Muscle layer of colon (tissue), 2 donors: Measurements from ENCODE around the gene TBC1D25.

Source experiments
- H3K27ac ChIP-seq: one replicate; pipeline ENCODE4 v1.7.0; 2013; ENCODE audit warnings: low read depth, mild to moderate bottlenecking, low read length, moderate library complexity
- H3K27me3 ChIP-seq, 2 donors: one replicate each; pipeline ENCODE4 v1.7.0; 2013; ENCODE audit warnings: low read length in 2 of 2, mild to moderate bottlenecking in 2 of 2; ENCODE audit not compliant: insufficient read depth in 2 of 2, control insufficient read depth in 1 of 2
- H3K36me3 ChIP-seq: one replicate; pipeline ENCODE4 v1.7.0; 2013; ENCODE audit warnings: mild to moderate bottlenecking, low read length; ENCODE audit not compliant: insufficient read depth
- H3K4me1 ChIP-seq: one replicate; pipeline ENCODE4 v1.7.0; 2013; ENCODE audit warnings: mild to moderate bottlenecking, low read length; ENCODE audit not compliant: insufficient read depth
- H3K4me3 ChIP-seq, 2 donors: one replicate each; pipeline ENCODE4 v1.7.0; 2013; ENCODE audit warnings: low read length in 2 of 2, low read depth in 1 of 2, mild to moderate bottlenecking in 1 of 2, moderate library complexity in 1 of 2
- H3K9ac ChIP-seq: one replicate; pipeline ENCODE4 v1.7.0; 2013; ENCODE audit warnings: low read length
- H3K9me3 ChIP-seq: one replicate; pipeline ENCODE4 v1.7.0; 2013; ENCODE audit warnings: mild to moderate bottlenecking, low read length
- donor health status: abdominal sarcoma.
- donor health status: Adenocarcinoma of cecum.

Gene TBC1D25, protein sequence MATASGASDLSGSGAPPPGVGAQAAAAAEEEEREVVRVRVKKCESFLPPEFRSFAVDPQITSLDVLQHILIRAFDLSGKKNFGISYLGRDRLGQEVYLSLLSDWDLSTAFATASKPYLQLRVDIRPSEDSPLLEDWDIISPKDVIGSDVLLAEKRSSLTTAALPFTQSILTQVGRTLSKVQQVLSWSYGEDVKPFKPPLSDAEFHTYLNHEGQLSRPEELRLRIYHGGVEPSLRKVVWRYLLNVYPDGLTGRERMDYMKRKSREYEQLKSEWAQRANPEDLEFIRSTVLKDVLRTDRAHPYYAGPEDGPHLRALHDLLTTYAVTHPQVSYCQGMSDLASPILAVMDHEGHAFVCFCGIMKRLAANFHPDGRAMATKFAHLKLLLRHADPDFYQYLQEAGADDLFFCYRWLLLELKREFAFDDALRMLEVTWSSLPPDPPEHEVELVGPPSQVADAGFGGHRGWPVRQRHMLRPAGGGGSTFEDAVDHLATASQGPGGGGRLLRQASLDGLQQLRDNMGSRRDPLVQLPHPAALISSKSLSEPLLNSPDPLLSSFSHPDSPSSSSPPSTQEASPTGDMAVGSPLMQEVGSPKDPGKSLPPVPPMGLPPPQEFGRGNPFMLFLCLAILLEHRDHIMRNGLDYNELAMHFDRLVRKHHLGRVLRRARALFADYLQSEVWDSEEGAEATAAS

DNA sequence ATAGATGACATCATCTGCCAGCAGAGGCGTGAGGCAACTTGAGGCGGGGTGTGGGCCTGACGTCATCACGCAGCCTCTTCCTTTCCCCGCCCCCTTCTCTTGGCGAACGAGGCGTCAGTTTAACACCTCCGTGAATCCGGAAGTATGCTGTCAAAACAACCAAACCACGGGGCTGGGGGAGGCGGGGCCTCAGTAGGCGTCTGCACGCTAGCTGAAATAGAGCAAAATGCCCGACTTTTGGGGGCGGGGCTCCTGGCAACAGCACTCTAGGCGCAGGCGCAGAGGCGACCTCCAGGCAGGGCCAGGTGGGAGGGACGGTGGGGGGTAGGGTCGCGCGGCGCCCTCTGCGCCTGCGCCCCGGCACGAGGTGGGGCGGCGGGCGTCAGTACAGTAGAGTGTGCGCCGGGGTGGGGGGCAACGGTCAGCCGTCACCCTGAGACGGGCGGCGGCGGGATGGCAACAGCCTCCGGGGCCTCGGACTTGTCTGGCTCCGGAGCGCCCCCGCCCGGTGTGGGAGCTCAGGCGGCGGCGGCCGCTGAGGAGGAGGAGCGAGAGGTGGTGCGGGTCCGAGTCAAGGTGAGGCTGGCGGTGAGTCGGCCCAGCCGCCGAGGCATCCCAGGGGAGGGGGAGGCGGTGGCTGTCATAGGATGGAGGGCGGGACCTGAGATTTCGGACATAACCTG lies at the start of gene TBC1D25:
TBC1D25 (plus strand) TSS at position 370 of the 683 bp plus-strand sequence; CDS start at position 454, 84 bp downstream.
- H3K27ac ChIP-seq, result peak within 1 kb of the TSS; percentile 77
- H3K4me1 ChIP-seq, result no peaks in the 10 kb centered on the region
- no peaks in the 10 kb centered on the region for H3K9me3 ChIP-seq
- no peaks in the 10 kb centered on the region for H3K36me3 ChIP-seq
- no peaks in the 10 kb centered on the region for H3K27me3 ChIP-seq
- no peak within 1 kb of the TSS for H3K9ac ChIP-seq
- peak within 1 kb of the TSS; percentile 43 to 58 for H3K4me3 ChIP-seq

DNA sequence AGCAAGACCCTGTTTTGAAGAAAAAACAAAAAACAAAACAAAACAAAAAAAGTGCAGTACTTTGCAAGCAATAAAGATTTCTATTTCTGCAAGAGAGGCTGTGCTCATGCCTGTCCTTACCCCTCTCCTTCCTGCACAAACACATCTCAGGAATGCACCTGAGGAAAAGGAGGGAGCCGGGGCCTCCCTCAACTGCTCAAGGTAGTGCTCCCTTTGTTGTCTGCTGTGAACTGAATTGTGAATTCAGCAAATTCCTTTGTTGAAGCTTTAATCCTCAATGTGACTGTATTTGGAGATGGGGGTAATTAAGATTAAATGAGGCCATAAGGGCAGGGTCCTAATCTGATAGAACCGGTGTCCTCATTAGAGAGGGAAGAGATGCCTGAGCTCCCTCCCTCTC lies 49.6 kb upstream of the TBC1D25 start:
- Histone ChIP-seq H3K27me3 (no peaks in the 10 kb centered on the region), H3K9ac (no peak overlapping the region), H3K4me1 (no peaks in the 10 kb centered on the region), H3K4me3 (no peak overlapping the region), H3K9me3 (no peaks in the 10 kb centered on the region), H3K27ac (no peak overlapping the region), H3K36me3 (no peaks in the 10 kb centered on the region)

DNA sequence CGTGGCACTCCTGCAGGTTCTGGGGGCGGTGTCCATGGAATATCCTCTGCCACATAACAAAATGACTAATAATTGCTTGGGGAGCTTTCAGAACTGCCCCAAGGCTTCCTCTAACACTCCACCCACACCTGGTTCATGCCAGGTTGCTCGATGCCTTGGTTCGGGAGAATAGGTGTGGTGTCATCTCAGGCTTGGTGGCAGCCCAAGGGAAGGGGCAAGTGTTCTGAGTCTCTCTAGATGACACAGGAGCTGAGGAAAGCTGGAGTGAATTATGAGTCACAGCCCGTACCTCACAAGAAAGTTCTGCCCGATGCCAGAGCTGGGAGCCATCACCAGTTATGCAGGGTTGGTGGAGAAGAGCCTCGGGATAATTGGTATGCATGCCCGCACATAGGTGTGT lies 48.9 kb upstream of the TBC1D25 start:
- H3K27ac ChIP-seq, result no peak overlapping the region

DNA sequence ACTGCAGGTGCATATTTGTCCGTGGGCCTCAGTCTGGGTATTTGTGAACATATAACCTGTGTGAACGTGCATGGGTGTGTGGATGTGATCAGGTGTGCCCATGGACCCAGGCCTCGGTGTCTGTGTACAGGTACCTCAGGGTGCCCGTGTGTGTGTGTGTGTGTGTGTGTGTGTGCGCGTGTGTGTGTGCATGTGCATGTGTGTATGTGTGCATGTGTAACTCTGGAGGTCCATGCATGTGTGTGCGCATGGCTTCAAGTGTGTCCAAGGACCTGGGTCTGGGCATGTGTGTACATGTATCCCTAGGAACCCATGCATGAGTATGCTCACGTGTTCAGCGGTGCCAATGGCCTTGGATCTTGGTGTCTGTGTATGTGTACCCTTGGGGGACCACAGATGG lies 47.7 kb upstream of the TBC1D25 start:
- Histone ChIP-seq H3K36me3 (no peaks in the 10 kb centered on the region), H3K27me3 (peaks cover 0 to 6% of the 10 kb centered on the region in 2 donors), H3K27ac (no peak overlapping the region)

More for the DNA sequence above, 48.9 kb upstream of the TBC1D25 start:
- no peaks in the 10 kb centered on the region for H3K9me3 ChIP-seq
- H3K4me1 ChIP-seq, result no peaks in the 10 kb centered on the region
- no peaks in the 10 kb centered on the region for H3K36me3 ChIP-seq
- no peaks in the 10 kb centered on the region for H3K27me3 ChIP-seq
- no peak overlapping the region for H3K4me3 ChIP-seq
- H3K9ac ChIP-seq, result no peak overlapping the region

DNA sequence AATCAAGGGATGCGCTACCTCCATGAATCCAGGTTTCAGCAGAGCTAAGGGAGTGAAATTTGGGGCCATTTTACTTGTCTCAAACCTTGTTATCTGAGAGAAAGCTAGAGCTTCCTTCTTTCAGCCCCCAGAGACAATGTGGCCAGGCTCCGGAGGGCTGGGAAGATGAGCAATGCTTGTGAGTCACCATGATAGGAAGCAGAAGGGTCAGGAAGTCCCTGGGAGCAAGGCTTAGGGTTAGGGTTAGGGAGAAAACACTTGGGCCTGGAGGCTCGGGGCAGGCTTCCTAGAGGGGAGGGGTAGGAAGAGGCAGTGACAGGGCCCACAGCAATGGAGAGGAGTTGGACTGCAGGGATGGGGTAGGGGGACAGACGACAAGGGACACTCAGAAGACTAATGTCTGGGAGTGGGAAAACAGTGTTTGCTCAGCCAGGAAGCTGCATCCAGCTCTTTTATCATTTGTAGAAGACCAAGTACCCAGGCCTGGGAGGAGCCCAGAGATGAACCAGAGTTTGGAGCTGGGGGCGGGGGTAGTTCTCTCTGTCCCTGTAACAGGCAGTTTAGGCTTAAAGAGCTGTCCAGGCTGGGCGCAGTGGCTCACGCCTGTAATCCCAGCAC lies 47.1 kb upstream of the TBC1D25 start:
- no peaks in the 10 kb centered on the region for H3K9me3 ChIP-seq
- no peaks in the 10 kb centered on the region for H3K36me3 ChIP-seq
- H3K27me3 ChIP-seq, result peaks cover 0 to 6% of the 10 kb centered on the region in 2 donors
- H3K27ac ChIP-seq, result no peak overlapping the region
- H3K9ac ChIP-seq, result no peak overlapping the region
- H3K4me1 ChIP-seq, result no peaks in the 10 kb centered on the region
- H3K4me3 ChIP-seq, result no peak overlapping the region

More for the DNA sequence above, 47.7 kb upstream of the TBC1D25 start:
- H3K4me3 ChIP-seq, result no peak overlapping the region
- no peaks in the 10 kb centered on the region for H3K4me1 ChIP-seq
- H3K9me3 ChIP-seq, result no peaks in the 10 kb centered on the region
- H3K9ac ChIP-seq, result no peak overlapping the region

DNA sequence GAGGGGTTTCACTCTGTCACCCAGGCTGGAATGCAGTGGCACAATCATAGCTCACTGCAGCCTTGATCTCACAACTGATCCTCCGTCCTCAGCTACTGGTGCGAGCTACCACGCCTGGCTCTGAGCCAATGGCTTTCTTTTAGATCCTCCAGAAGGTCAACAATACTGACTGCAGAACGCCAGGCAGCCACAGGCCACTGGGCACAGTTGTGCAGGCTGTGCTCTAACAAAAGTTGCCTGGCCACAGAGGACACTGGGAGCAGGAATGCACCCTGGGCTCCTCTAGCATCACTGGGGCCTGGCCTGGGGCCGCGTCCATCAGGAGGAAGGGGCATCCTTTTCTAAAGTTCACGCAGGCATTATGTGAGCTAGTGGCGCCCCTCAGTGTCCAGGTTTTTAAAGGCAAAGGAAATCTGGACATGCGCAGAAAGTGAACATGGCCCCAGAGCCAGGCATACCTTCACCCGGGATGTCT lies 45.6 kb upstream of the TBC1D25 start:
- Histone ChIP-seq H3K4me1 (no peaks in the 10 kb centered on the region), H3K9ac (no peak overlapping the region), H3K27me3 (peaks cover 0 to 6% of the 10 kb centered on the region in 2 donors), H3K9me3 (no peaks in the 10 kb centered on the region), H3K4me3 (no peak overlapping the region), H3K36me3 (no peaks in the 10 kb centered on the region), H3K27ac (no peak overlapping the region)

DNA sequence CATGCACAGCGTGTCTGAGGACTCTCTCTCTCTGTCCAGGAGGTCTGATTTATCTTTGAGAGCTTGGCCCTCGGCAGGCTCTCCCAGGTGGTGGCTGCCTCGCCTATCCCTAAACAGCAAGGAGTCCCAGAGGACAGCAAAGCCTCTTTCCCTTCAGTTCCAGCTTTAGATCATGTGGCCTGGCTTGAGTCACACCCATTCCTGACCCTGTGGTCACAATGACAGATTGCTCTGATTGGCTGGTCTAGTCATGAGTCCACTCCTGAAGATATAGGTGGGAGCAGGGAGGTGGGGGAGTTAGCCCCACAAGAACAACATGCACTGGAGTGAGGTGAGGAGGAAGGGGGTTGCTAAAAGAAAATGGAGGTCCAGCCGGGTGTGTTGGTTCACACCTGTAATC lies 42.9 kb upstream of the TBC1D25 start:
- Histone ChIP-seq H3K4me3 (no peak overlapping the region), H3K9ac (no peak overlapping the region), H3K27ac (no peak overlapping the region), H3K4me1 (no peaks in the 10 kb centered on the region), H3K36me3 (no peaks in the 10 kb centered on the region), H3K9me3 (no peaks in the 10 kb centered on the region), H3K27me3 (peaks cover 0 to 6% of the 10 kb centered on the region in 2 donors)

DNA sequence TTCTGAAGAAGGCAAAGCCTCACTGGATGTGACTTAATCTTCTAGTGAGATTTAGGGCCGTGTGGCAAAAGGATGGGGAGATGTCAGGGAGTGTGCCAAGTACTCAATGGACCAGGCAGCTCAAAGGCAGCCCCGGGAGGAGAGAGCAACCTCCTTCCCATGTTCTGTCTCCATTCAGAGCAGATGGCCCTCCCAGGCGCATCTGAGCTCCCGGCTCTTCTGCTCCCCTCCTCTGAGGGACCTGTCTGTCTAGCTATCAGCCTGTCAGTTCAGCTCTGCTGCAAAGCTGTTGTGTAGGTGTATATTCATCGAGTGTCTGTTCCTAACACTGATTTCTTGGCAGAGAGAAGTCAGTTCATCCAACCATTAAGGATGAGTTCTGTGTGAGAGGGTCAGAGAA lies 41.6 kb upstream of the TBC1D25 start:
- Histone ChIP-seq H3K27me3 (peaks cover 0 to 6% of the 10 kb centered on the region in 2 donors), H3K4me1 (no peaks in the 10 kb centered on the region)

DNA sequence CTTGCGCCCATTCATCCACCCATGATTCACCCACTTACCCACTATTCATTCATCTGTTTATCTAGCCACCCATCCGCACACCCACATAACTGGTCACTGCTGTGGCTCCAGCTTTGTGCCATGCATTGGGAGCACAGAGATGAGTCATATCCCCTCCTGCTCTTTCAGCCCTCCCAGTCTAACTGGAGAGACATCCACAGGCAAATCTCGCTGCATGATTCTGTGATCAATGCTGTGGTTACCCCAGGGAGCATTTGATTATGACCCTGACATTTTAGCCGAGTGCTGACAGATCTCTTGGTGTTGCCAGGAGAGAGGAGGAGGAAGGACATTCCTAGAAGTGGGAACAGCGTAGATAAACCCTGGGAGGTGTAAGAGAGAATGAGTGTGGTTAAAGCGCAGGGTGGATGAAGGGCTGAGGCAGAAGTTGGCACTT lies 41.1 kb upstream of the TBC1D25 start:
- Histone ChIP-seq H3K36me3 (no peaks in the 10 kb centered on the region), H3K9me3 (no peaks in the 10 kb centered on the region), H3K9ac (no peak overlapping the region), H3K27ac (no peak overlapping the region), H3K27me3 (peaks cover 0 to 6% of the 10 kb centered on the region in 2 donors), H3K4me3 (no peak overlapping the region), H3K4me1 (no peaks in the 10 kb centered on the region)

More for the DNA sequence above, 41.6 kb upstream of the TBC1D25 start:
- no peak overlapping the region for H3K4me3 ChIP-seq
- H3K9me3 ChIP-seq, result no peaks in the 10 kb centered on the region
- no peak overlapping the region for H3K27ac ChIP-seq
- no peak overlapping the region for H3K9ac ChIP-seq
- no peaks in the 10 kb centered on the region for H3K36me3 ChIP-seq

DNA sequence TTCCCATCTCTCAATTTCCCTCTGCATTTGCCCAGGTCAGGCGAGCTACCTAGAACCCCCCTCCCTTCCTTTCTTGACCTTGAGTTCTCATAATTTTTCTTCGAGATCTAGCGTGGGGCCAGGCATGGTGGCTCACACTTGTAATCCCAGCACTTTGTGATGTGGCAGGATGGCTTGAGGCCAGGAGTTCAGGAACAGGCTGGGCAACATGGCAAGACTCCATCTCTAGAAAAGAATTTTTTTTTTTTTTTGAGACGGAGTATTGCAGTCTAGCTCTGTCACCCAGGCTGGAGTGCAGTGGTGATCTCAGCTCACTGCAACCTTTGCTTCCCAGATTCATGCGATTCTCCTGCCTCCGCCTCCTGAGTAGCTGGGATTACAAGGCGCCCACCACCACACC lies 35.3 kb upstream of the TBC1D25 start:
- H3K9me3 ChIP-seq, result no peaks in the 10 kb centered on the region
- H3K4me1 ChIP-seq, result no peaks in the 10 kb centered on the region
- H3K4me3 ChIP-seq, result no peak overlapping the region
- no peaks in the 10 kb centered on the region for H3K36me3 ChIP-seq
- peaks cover 0 to 6% of the 10 kb centered on the region in 2 donors for H3K27me3 ChIP-seq
- H3K9ac ChIP-seq, result no peak overlapping the region
- H3K27ac ChIP-seq, result no peak overlapping the region

DNA sequence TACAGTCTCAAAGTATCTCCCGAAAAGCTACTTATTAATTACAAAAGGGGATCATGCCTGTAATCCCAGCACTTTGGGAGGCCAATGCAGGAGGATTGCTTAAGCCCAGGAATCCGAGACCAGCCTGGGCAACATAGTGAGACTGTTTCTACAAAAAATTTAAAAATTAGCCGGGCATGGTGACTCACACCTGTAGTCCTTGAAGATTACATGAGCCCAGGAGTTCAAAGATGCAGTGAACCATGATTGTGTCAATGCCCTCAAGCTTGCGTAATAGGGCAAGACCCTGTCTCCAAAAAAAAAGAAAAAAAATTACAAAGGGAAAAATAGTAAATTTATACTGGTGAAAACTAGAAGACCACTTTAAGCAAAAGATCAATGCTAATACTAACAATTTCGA lies 34.0 kb upstream of the TBC1D25 start:
- H3K36me3 ChIP-seq, result no peaks in the 10 kb centered on the region
- no peak overlapping the region for H3K27ac ChIP-seq
- H3K9ac ChIP-seq, result no peak overlapping the region
- no peak overlapping the region for H3K4me3 ChIP-seq
- H3K4me1 ChIP-seq, result no peaks in the 10 kb centered on the region
- no peaks in the 10 kb centered on the region for H3K9me3 ChIP-seq
- H3K27me3 ChIP-seq, result peaks cover 0 to 7% of the 10 kb centered on the region in 2 donors
